ENCODE results near the gene TGM2.

DNA sequence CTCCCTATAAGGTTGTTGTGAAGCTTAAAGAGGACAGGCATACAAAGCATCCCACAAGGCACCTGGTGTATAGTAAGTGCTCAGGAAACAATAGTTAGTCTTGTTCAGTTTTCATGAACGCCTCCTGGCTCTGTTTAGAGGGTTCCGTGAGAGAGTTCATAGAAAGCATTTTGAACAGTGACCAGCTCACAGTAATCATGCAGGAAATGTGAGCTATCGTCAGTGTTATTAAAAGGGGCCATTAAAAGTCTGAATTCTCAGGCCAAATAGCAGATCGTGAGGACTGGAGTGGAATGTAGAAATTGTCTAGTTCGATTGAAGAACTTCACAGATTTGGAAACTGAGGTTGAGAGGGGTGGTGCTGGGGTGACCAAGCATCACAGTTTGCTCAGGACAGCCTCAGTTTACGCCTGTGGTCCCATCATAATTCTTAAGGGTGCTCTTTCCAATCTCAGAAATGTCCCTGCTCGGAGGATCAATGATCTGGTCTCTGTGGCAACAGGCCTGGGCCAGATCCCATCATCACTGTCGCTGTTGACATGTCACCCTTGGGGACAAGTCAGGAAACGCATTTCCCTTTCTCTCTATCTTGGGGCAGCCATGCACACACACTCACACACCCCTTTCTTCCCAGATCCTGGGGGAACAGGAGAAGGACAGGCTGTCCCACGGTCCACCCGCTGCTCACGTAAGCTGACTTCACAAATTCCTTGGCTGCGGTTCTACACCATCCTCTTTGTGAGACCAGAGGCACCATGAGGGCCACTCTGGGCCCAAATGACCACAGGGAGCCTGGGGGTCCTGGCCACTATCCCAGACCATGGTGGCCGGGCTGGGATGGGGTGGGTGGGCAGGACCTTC, 7.2 kb downstream of the TGM2 start:
- no peak for TF ChIP-seq CHD2 (IDR thresholded peaks at IDR 0.05; ENCODE audit: low read length, partially characterized antibody)
- TF ChIP-seq POLR2A (IDR thresholded peaks at IDR 0.05; ENCODE audit: low read length), result no peak
- no peak for TF ChIP-seq ELK1 (IDR thresholded peaks at IDR 0.05; ENCODE audit: low read depth, low read length)
- no peak for TF ChIP-seq CEBPB (IDR thresholded peaks at IDR 0.05)
- TF ChIP-seq MAZ (IDR thresholded peaks at IDR 0.05; ENCODE audit: borderline replicate concordance, low read depth, low read length), result no peak
- no peak for TF ChIP-seq ZC3H11A (IDR thresholded peaks at IDR 0.05)
